Thymus (tissue), 14 donors: ENCODE measurements around the gene GRM6. TPM values are rescaled to one million over a fixed set of nuclear protein-coding genes. Genes with fewer than 3 reads are reported as not detected.

Source experiments
- DNase-seq, 9 donors: peaks; one replicate each; pipeline ENCODE4 v3.0.0-alpha.2; 2013; ENCODE audit warnings: low spot score in 9 of 9, low read depth in 6 of 9, missing footprints in 1 of 9
- H3K27ac ChIP-seq, 2 donors: one replicate each; pipeline ENCODE4 v1.5.1; 2013; ENCODE audit warnings: control low read depth in 1 of 2, low read depth in 1 of 2, low read length in 1 of 2, mild to moderate bottlenecking in 1 of 2, moderate library complexity in 1 of 2
- H3K27me3 ChIP-seq, 2 donors: one replicate each; pipeline ENCODE4 v1.5.1; 2013; ENCODE audit warnings: low read length in 1 of 2; ENCODE audit not compliant: control insufficient read depth in 2 of 2, insufficient read depth in 1 of 2
- H3K36me3 ChIP-seq, 2 donors: one replicate each; pipeline ENCODE4 v1.5.1; 2013; ENCODE audit warnings: low read length in 1 of 2, mild to moderate bottlenecking in 1 of 2, moderate library complexity in 1 of 2; ENCODE audit not compliant: control insufficient read depth in 2 of 2, insufficient read depth in 2 of 2
- H3K4me1 ChIP-seq, 2 donors: one replicate each; pipeline ENCODE4 v1.5.1; 2013; ENCODE audit warnings: low read length in 2 of 2; ENCODE audit not compliant: control insufficient read depth in 2 of 2, insufficient read depth in 2 of 2
- H3K4me3 ChIP-seq, 2 donors: one replicate each; pipeline ENCODE4 v1.5.1; 2013; ENCODE audit warnings: low read length in 2 of 2, control low read depth in 1 of 2, mild to moderate bottlenecking in 1 of 2
- H3K9me3 ChIP-seq, 2 donors: one replicate each; pipeline ENCODE4 v1.5.1; 2013; ENCODE audit warnings: low read length in 1 of 2, mild to moderate bottlenecking in 1 of 2; ENCODE audit not compliant: control insufficient read depth in 2 of 2, insufficient read depth in 1 of 2
- whole genome bisulfite sequencing: extraction: QIAGEN DNeasy Blood & Tissue Kit; methylation state at CpG from one replicate; pipeline ENCODE4 v1.1.7; 2013; 5-methylcytosine and 5-hydroxymethylcytosine counted together
- long read RNA-seq, 10 donors: transcript quantifications; one replicate each; lab custom pipeline, GENCODE V29; 2026
- polyA plus RNA-seq: library from polyadenylated mRNA; stranded (reverse); fragments of 200-250 nt; gene quantifications from one replicate; pipeline ENCODE4 v1.2.3, GENCODE V29; 2013
- total RNA-seq: library from RNA; stranded (reverse); fragments of 120-200 nt; gene quantifications from one replicate; pipeline ENCODE4 v1.2.4, GENCODE V29; 2013
- donor health status: healthy.

The GRM6 gene
- total RNA-seq (not detected), polyA plus RNA-seq (0.02 TPM)
- long read RNA-seq, donor 1 = 0 reads
- long read RNA-seq, donor 2 = 0 reads
- long read RNA-seq, donor 3 = 0 reads
- long read RNA-seq, donor 4 = 0 reads
- long read RNA-seq, donor 5 = 0 reads
- long read RNA-seq, donor 6 = 0 reads
- long read RNA-seq, donor 7 = 0 reads
- long read RNA-seq, donor 8 = 0 reads
- long read RNA-seq, donor 9 = 0 reads
- long read RNA-seq, donor 10 = 0 reads

GRCh38 chr5:178994580-178995340, at the start of gene GRM6:
Gene GRM6, minus strand, starts transcription at chr5:178995320. Its CDS starts 376 bp downstream, at chr5:178994944.
- Histone ChIP-seq H3K36me3 (no peaks in the 10 kb centered on the region), H3K27me3 (peaks cover 25 to 45% of the 10 kb centered on the region in 2 donors), H3K9me3 (peaks cover 2 to 26% of the 10 kb centered on the region in 2 donors), H3K27ac (no peak within 1 kb of the TSS), H3K4me1 (no peaks in the 10 kb centered on the region), H3K4me3 (no peak within 1 kb of the TSS)
- no peak for DNase-seq
- WGBS = 5% methylated on average over 96 of the region's 97 CpGs

DNA sequence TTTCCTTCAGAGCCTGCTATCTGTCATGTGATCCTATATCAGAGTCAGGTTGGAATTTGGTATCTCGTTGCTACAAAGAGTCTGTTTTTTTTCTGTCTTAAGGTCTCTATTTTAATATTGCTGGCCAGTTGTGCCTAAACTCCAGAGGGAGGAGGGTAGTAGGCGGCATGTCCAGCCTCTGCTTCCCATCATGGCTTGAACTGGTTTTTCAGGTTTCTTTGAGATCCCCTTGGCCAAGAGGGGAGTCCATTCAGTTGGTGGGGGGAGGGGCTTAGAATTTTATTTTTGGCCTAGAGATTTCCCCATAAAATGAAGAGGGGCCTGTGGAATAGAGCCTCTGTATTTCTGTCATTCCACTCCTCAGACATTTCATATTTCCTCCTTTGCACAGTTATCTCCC, 49.6 kb upstream of the GRM6 start:
- Histone ChIP-seq H3K9me3 (peaks cover 0 to 16% of the 10 kb centered on the region in 2 donors), H3K4me3 (no peak overlapping the region), H3K4me1 (no peaks in the 10 kb centered on the region), H3K27me3 (no peaks in the 10 kb centered on the region), H3K36me3 (no peaks in the 10 kb centered on the region), H3K27ac (no peak overlapping the region)
- DNase-seq = no peak
- WGBS = 92% methylated on average over 2 of the region's 2 CpGs

GRCh38 chr5:179033004-179033580, 38.0 kb upstream of the GRM6 start:
- Histone ChIP-seq H3K9me3 (peaks cover 18 to 29% of the 10 kb centered on the region in 2 donors), H3K27me3 (no peaks in the 10 kb centered on the region), H3K27ac (no peak overlapping the region), H3K4me3 (no peak overlapping the region), H3K4me1 (no peaks in the 10 kb centered on the region), H3K36me3 (peaks cover 24 to 31% of the 10 kb centered on the region in 2 donors)
- DNase-seq = no peak
- whole genome bisulfite sequencing = 98% methylated on average over 7 of the region's 7 CpGs

DNA sequence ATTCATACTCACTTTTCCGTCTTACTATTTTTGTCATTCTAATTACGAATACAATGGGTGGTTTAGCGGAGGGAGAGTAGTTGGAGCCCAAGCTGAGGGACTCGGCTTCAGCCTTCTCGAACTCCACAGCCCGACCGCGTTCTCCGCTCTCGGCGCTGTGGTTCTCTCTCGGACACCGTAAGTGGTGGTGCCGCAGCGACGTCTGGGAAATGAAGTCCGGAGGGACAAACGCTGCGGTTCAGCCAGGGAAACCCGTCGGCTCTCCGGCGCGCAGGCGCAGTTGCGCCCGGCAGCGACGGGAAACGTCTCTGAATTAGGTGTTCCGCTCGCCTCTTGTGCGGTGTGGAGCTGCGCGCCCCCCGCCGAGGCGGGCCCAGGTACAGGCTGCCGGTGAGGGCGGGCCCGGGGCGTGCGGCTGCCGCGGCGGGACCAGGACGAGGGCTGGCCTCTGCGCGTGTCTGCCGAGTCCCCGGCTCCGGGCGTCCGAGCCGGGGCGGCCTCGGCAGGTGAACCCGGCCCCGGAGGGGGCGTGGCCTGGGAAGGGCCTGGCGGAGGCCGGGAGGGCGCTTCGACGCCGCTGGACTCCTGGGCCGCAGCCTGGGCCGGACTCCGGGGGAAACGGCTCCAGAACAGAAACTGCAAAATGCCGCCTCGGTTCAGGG, 28.5 kb upstream of the GRM6 start, which contains the start of gene ZNF879:
TSS of gene ZNF879 (plus strand) at position 277 of the 662 bp plus-strand sequence. CDS start 1,201 bp downstream, outside the sequence.
- Histone ChIP-seq H3K27me3 (no peaks in the 10 kb centered on the region), H3K4me1 (peaks cover 4 to 7% of the 10 kb centered on the region in 2 donors), H3K27ac (peak within 1 kb of the TSS; percentile 32 to 88), H3K9me3 (peaks cover 9 to 46% of the 10 kb centered on the region in 2 donors), H3K36me3 (peaks cover 14 to 20% of the 10 kb centered on the region in 2 donors), H3K4me3 (peak within 1 kb of the TSS; percentile 54 to 89)
- 1% methylated on average over 72 of the region's 72 CpGs for WGBS
- peak; percentile 92 to 97 (median 93) for DNase-seq

- H3K36me3 ChIP-seq = no peaks in the 10 kb centered on the region
- H3K4me1 ChIP-seq = no peaks in the 10 kb centered on the region
- DNase-seq = no peak
- WGBS = 23% methylated on average over 1 of the region's 1 CpG
- H3K27ac ChIP-seq = no peak overlapping the region
- no peaks in the 10 kb centered on the region for H3K27me3 ChIP-seq
- H3K9me3 ChIP-seq = peaks cover 0 to 4% of the 10 kb centered on the region in 2 donors
- H3K4me3 ChIP-seq = no peak overlapping the region
Observed at GRCh38 chr5:179008667-179009066, 13.5 kb upstream of the GRM6 start.

DNA sequence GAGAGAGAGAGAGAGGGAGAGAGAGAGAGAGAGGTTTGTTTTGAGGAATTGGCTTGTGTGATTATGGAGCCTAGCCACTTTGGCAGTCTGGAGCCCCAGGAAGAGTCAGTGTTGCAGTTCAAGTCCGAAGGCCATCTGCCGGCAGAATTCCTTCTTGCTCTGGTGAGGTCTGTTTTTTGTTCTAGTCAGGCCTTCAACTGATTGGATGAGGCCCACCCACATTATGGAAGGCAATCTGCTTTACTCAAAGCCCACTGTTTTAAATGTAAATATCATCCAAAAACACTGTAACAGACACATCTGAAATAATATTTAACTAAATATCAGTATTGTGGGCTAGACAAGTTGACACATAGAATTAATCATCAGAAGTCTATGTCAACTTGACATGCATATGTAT, 11.4 kb upstream of the GRM6 start:
- 87% methylated on average over 2 of the region's 2 CpGs for WGBS
- Histone ChIP-seq H3K4me3 (no peak overlapping the region), H3K36me3 (no peaks in the 10 kb centered on the region), H3K4me1 (no peaks in the 10 kb centered on the region), H3K9me3 (peaks cover 0 to 3% of the 10 kb centered on the region in 2 donors), H3K27me3 (no peaks in the 10 kb centered on the region), H3K27ac (no peak overlapping the region)
- DNase-seq = no peak

DNA sequence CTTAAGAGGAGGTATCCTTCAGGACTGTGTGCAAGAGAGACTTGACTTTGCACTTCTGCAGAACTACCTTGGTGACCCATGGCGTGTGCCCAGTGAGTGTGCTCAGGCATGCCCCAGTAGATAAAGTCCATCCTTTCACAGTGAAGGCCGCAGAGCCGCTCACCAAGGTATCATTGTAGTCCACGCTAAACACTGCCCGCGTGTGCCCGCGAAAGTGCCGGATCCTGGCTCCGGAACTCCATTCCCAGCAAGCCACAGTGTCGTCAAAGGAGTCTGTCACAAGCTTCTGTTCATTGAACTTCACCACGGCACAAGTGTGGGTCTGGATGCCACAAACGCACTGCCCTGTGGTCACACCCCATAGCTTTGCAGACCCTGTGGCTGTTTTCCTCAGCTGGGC, 3.3 kb upstream of the GRM6 start:
- H3K4me1 ChIP-seq = no peaks in the 10 kb centered on the region
- WGBS = 98% methylated on average over 13 of the region's 13 CpGs
- peaks cover 21 to 32% of the 10 kb centered on the region in 2 donors for H3K27me3 ChIP-seq
- no peak for DNase-seq
- H3K27ac ChIP-seq = no peak overlapping the region
- no peak overlapping the region for H3K4me3 ChIP-seq
- H3K36me3 ChIP-seq = no peaks in the 10 kb centered on the region
- H3K9me3 ChIP-seq = peaks cover 2 to 12% of the 10 kb centered on the region in 2 donors

DNA sequence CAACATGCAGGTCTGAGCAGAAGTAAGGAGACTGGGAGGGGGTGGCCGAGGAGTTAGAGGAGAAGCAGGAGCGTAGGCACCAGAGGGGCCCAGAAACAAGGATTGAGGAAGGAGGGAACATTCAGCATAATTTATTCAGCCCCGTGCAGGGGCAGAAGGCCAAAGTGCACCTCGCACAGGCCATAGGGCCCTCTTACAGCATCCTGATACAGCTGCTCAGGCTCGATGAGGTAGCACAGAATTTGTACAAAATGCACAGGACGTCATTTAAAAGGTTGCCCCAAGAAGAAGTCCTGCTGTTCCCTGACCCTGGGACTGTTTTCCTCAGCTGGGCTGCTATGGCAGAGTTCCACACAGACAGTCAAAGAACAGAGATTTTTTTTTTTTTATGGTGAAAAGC, 2.1 kb upstream of the GRM6 start:
- Histone ChIP-seq H3K4me1 (no peaks in the 10 kb centered on the region), H3K9me3 (peaks cover 2 to 13% of the 10 kb centered on the region in 2 donors), H3K27ac (no peak overlapping the region), H3K4me3 (no peak overlapping the region), H3K36me3 (no peaks in the 10 kb centered on the region), H3K27me3 (peaks cover 25 to 44% of the 10 kb centered on the region in 2 donors)
- no peak for DNase-seq
- WGBS = 84% methylated on average over 6 of the region's 6 CpGs
